AG04450 (cell line): ENCODE measurements around the gene WWOX. TPM values are rescaled to one million over a fixed set of nuclear protein-coding genes. Genes with fewer than 3 reads are reported as not detected.

Experiments used
- CTCF ChIA-PET: fragments of 300-600, 350-600 bp; formaldehyde crosslinking; extraction: SDS; loops from one replicate; lab custom pipeline; 2022; ENCODE audit warnings: antibody characterized with exemption, inconsistent platforms; lab: Charles Lee
- POLR2A ChIA-PET: fragments of 350-600 bp; formaldehyde crosslinking; extraction: SDS; loops from one replicate; lab custom pipeline; 2021; ENCODE audit warnings: antibody characterized with exemption, inconsistent platforms; lab: Yijun Ruan, JAX
- DNase-seq: peaks from one replicate; pipeline ENCODE4 v3.0.0-alpha.2; 2011; ENCODE audit warnings: low read depth, low spot score
- H3K27ac ChIP-seq: one replicate; pipeline ENCODE4 v1.5.1; 2012; ENCODE audit warnings: low read depth, low read length, control low read depth
- H3K27me3 ChIP-seq: one replicate; pipeline ENCODE4 v1.6.0; 2012; ENCODE audit warnings: low read length; ENCODE audit not compliant: control insufficient read depth, insufficient read depth
- H3K4me3 ChIP-seq: 2 replicates; pipeline ENCODE4 v1.5.1; 2011; ENCODE audit warnings: mild to moderate bottlenecking, low read depth, low read length, control low read depth
- H3K9me3 ChIP-seq: 2 replicates; pipeline ENCODE4 v1.5.1; 2012; ENCODE audit warnings: low read length; ENCODE audit not compliant: control insufficient read depth, insufficient read depth
- CTCF ChIP-seq: IDR thresholded peaks from 2 replicates; pipeline ENCODE4 v1.5.1; 2011; ENCODE audit warnings: low read depth, low read length, control low read depth, inconsistent platforms
- polyA plus RNA-seq: library from polyadenylated mRNA; depleted of rRNA; stranded (reverse); fragments of >200 nt; gene quantifications from 2 replicates; pipeline ENCODE4 v1.2.3, GENCODE V29; 2011

Gene WWOX
- polyA plus RNA-seq, 1 experiment, result 2.1 TPM

GRCh38 chr16:79074951-79075350, 975.5 kb downstream of the WWOX start:
- CTCF ChIA-PET, result no interaction called here

DNA sequence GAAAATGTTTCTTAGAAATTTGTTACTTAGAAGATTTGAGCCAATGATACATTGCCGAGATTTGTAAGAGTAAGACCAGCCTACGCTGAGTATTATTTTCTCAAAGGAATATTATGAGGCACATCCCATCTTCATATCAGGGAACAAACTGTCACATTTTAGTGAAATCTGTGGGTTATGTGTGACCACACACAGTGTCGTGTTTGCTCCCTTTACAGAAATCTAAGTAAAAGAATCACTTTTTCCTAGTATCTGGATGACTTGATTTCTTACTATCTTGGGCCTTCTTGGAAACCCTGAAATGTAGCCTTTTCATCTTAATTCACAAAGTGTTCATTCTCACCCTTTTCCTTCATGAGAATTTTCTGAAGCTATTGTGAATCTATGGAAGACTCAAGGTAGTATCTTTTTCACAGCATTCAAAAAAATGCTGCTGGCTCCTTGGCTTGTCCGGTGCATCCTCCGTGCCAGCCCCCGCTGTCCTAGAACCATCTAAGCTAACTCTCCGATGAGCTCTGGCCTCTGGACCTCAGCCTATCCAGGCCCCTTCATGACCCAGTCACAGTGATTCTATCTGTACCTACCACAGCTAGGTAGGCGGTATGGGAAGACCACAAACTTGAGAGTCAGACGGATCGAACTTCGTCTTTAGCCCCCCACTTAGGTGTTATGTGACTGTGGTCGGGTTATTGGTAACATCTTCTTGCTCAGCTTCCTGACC, 976.8 kb downstream of the WWOX start:
- Histone ChIP-seq H3K9me3 (peaks cover 27% of the 10 kb centered on the region), H3K27ac (no peak overlapping the region), H3K27me3 (no peaks in the 10 kb centered on the region), H3K4me3 (no peak overlapping the region)
- TF ChIP-seq CTCF, result no peak
- POLR2A ChIA-PET, result no interaction called here
- CTCF ChIA-PET, result no interaction called here
- no peak for DNase-seq

More at GRCh38 chr16:79074951-79075350, 975.5 kb downstream of the WWOX start:
- no peak for DNase-seq
- TF ChIP-seq CTCF, result no peak
- no peak overlapping the region for H3K27ac ChIP-seq
- peaks cover 31% of the 10 kb centered on the region for H3K9me3 ChIP-seq
- no peaks in the 10 kb centered on the region for H3K27me3 ChIP-seq
- POLR2A ChIA-PET, result interaction anchor here (0.6 kb wide), 1 partner anchor 318 kb away, joined by 3 read pairs; no protein-coding TSS in a partner anchor
- no peak overlapping the region for H3K4me3 ChIP-seq

DNA sequence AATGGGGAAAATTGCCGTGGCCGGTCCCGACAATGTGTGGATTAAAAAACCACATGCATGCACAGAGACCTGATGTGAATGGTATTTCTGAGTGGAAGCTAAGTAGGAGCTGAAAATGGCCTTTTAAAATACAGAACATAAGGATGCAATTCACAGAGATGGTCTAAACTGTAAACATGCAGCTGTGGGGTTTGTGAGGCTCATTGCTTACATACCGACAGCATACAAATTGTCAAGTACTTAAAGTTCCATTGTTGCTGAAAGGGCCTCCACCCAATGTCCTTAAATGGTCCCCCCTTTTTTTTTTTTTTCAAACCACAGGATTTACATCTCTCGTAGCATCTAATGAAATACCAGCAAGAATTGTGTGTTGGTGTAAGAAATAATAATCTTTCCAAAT, 977.9 kb downstream of the WWOX start:
- Histone ChIP-seq H3K27ac (no peak overlapping the region), H3K9me3 (peaks cover 24% of the 10 kb centered on the region), H3K27me3 (no peaks in the 10 kb centered on the region), H3K4me3 (no peak overlapping the region)
- TF ChIP-seq CTCF, result no peak
- CTCF ChIA-PET, result no interaction called here
- POLR2A ChIA-PET, result interaction anchor here (0.7 kb wide), 1 partner anchor 857 kb away, joined by 3 read pairs; no protein-coding TSS in a partner anchor
- no peak for DNase-seq

DNA sequence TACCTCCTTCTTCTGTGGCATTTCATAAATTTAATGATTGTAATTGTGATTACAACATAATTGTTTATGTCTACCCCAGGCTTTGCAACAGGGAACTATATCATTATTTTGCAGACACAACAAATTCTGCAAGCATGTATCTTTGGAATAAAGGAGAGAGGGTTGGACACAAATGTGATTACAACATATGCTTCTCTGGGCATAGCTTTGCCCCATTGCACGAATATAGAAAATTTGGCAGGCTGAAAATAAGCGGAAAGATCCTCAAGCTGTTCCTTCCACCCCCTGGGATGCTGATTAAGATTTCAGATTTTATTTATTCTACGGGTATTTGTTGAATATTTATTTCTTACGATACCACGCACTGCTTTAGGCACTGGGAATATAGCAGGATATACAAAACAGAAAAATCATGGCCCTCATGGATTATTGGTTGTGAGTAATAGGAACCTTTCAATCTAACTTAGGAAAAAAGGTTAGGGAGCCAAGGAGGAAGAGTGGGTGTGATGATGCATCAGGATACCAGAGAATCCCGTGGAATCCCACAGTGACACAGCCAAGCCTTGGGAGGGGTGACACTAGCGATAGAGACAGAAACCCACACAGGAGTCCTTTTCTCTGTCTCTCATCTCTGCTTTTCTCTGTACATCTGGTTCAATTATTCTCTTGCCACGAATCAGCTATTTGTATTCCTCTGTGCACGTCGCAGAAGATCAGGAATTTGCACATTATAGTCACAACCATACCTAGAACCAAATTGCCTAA, 980.4 kb downstream of the WWOX start:
- DNase-seq, result no peak
- ChIA-PET CTCF (no interaction called here), POLR2A (no interaction called here)
- no peak overlapping the region for H3K27ac ChIP-seq
- H3K9me3 ChIP-seq, result peaks cover 25% of the 10 kb centered on the region
- no peaks in the 10 kb centered on the region for H3K27me3 ChIP-seq
- TF ChIP-seq CTCF, result no peak
- H3K4me3 ChIP-seq, result no peak overlapping the region
